Astrocyte of the spinal cord (primary cell): ENCODE data around the gene FAHD2A.

Experiments
- DNase-seq: peaks from one replicate; pipeline ENCODE4 v3.0.0; 2011; ENCODE audit warnings: low read depth, low spot score
- H3K4me3 ChIP-seq: 2 replicates; pipeline ENCODE4 v1.5.1; 2011; ENCODE audit warnings: low read depth, mild to moderate bottlenecking, low read length, moderate library complexity
- in situ Hi-C: cut with HindIII; loops from 2 replicates; pipeline ENCODE4 v1.10.0; 2017; ENCODE audit warnings: low sequenced_read_pairs
- TF ChIP-seq, protein P1 (sequence below): IDR thresholded peaks from 2 replicates; pipeline ENCODE4 v1.5.1; 2012; ENCODE audit warnings: low read depth, mild to moderate bottlenecking, low read length, inconsistent platforms

FAHD2A gene

DNA sequence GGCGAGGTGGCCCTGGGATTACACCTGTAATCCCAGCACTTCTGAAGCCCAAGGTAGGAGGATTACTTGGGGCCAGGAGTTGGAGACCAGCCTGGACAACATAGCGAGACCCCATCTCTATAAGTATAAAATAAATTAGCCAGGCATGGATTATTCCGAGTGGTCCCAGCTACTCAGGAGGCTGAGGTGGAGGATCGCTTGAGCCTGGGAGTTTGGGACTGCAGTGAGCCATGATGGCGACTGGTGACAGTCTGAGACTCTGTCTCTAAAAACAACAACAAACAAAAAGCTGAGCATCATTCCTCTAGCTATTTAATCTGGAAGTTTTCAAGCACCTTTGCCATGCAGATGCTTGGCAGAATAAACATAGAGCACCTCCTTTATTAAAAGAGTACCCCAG lies 21.8 kb upstream of the FAHD2A start:
- TF ChIP-seq, protein P1, sequence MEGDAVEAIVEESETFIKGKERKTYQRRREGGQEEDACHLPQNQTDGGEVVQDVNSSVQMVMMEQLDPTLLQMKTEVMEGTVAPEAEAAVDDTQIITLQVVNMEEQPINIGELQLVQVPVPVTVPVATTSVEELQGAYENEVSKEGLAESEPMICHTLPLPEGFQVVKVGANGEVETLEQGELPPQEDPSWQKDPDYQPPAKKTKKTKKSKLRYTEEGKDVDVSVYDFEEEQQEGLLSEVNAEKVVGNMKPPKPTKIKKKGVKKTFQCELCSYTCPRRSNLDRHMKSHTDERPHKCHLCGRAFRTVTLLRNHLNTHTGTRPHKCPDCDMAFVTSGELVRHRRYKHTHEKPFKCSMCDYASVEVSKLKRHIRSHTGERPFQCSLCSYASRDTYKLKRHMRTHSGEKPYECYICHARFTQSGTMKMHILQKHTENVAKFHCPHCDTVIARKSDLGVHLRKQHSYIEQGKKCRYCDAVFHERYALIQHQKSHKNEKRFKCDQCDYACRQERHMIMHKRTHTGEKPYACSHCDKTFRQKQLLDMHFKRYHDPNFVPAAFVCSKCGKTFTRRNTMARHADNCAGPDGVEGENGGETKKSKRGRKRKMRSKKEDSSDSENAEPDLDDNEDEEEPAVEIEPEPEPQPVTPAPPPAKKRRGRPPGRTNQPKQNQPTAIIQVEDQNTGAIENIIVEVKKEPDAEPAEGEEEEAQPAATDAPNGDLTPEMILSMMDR, result no peak
- in situ Hi-C loops, result no loop called here
- no peak for DNase-seq
- H3K4me3 ChIP-seq, result no peak overlapping the region

DNA sequence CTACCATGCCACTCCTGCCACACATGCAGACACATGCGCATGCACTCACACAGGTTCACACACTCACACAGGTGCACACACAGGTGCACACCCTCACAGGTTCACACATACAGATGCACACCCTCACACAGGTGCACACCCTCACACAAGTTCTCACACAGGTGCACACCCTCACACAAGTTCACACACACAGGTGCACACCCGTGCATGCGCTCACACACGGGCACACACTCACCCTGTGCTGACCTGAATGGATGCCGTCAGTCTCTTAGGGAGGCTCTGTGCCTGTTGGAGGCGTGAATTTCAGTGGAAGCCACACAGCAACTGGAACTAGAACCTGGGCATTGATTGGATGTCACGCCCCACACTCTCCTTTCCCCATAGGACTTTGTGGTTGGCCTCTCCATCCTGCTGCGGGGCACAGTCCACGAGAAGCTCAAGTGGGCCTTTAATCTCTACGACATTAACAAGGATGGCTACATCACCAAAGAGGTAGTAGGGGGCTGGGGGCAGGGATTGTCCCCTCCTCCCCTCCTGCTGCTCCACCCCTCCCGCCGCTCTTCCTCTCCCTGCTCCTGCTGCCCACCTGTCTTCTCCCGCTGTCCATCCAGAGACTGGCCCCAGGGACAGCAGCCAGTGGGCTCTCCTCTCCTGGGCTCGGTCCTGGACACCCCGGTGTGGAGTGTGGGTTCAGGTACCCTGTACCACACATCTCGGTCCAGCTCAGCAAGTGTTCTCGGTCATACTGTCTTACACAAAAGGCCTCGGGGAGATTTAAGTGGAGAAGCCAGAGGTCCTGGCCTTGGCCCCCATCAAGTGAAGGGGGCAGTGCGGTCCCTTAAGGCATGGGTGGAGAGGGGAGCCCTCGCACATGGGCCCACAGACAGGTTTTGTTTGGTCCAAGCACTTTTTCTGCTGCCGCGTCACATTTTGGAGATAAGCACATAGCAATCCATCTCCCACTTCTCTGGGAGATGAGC lies 21.0 kb upstream of the FAHD2A start:
- DNase-seq, result no peak
- no peak overlapping the region for H3K4me3 ChIP-seq
- TF ChIP-seq, protein P1, result no peak
- in situ Hi-C loops, result no loop called here

DNA sequence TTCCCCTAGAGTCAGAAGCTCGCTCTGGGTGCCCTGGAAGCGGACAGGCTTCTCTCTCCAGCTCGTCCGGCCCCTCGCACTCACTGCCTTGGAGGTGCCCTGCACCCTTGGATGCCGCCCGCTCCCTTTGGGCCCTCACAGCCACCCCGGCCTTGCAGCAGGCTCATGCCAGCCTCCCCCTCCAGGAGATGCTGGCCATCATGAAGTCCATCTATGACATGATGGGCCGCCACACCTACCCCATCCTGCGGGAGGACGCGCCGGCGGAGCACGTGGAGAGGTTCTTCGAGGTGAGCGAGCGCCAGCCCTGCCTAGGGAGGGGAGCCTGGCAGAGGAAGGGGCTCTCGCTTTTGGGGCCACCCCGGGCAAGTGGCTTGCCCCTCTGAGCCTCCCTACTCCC lies 20.3 kb upstream of the FAHD2A start:
- in situ Hi-C loops, result no loop called here
- TF ChIP-seq, protein P1, result no peak
- no peak for DNase-seq
- no peak overlapping the region for H3K4me3 ChIP-seq

DNA sequence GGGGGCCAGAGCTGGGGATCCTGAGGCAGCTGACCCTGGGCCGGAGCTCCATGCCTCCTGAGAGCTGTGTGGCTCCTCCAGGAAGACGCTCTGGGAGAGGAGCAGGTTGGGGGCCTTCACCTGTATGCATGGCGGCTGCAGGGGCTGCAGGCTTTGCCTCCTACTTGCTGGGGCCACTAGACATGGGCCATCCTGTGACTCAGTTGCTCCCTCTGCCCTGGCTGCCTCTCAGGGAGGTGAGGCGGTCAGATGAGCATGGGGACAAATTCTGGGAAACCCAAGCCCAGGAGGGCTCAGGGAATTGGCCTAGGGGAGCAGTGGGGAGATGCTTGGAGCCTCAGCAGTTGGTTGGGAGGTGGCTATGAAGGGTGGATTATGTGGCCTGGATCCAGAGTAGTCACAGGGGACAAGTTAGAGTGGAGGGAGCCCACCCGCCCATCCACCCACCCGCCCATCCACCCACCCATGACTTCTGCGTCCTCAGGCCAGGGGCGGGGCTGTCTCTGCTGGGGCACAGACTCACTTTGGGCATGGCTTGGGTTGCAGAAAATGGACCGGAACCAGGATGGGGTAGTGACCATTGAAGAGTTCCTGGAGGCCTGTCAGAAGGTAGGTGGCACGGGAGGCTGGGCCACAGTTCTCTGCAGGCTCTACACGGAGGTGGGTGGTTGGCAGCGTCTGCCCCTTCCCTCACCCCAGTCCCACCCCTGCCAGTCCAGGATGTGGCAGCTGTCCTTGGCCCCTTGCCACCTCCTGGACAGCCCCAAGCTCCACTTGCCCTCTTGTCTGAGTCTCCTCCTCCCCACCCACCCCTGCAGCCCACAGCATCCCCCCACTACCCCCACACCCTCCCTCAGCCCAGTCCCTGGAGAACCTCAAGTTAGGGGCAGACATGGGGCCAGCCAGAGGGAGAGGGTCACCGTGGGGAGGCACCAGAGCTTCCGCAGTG lies 19.5 kb upstream of the FAHD2A start:
- H3K4me3 ChIP-seq, result no peak overlapping the region

DNA sequence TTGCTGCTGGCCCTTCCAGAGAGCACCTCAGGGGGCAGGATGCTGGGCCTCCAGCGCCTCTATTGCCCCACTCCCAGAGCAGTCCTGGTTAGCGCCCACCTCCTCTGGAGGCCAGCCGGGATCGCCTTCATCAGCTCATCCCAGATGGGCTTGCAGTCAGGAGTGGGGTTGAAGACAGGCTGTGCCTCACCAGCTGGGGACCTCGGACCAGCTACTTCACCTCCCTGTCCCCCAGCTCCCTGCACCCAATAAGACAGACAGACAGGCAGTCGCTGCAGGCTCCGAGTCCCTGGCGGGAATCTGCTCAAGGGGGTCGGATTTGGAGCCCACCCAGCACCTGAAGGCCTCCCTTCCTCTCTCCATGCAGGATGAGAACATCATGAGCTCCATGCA lies 18.9 kb upstream of the FAHD2A start:
- in situ Hi-C loops, result no loop called here
- H3K4me3 ChIP-seq, result no peak overlapping the region
- TF ChIP-seq, protein P1, result no peak
- DNase-seq, result no peak

More for the DNA sequence above, 19.5 kb upstream of the FAHD2A start:
- TF ChIP-seq, protein P1, result no peak
- no peak for DNase-seq
- in situ Hi-C loops, result no loop called here

DNA sequence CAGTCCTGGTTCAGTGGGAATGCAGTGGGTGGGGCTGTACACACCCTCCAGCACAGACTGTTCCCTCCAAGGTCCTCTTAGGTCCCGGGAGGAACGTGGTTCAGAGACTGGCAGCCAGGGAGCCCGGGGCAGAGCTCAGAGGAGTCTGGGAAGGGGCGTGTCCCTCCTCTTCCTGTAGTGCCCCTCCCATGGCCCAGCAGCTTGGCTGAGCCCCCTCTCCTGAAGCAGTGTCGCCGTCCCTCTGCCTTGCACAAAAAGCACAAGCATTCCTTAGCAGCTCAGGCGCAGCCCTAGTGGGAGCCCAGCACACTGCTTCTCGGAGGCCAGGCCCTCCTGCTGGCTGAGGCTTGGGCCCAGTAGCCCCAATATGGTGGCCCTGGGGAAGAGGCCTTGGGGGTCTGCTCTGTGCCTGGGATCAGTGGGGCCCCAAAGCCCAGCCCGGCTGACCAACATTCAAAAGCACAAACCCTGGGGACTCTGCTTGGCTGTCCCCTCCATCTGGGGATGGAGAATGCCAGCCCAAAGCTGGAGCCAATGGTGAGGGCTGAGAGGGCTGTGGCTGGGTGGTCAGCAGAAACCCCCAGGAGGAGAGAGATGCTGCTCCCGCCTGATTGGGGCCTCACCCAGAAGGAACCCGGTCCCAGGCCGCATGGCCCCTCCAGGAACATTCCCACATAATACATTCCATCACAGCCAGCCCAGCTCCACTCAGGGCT lies 17.5 kb upstream of the FAHD2A start:
- TF ChIP-seq, protein P1, result no peak
- in situ Hi-C loops, result no loop called here
- H3K4me3 ChIP-seq, result no peak overlapping the region
- no peak for DNase-seq
